ENCODE data around the gene AKAP7. TPM values are rescaled to one million over a fixed set of nuclear protein-coding genes. Genes with fewer than 3 reads are reported as not detected.
A peak's percentile ranks its signal among the peaks of the same experiment; 100 is the strongest.

The AKAP7 gene
- total RNA-seq, 1 experiment from 2014 or later: 3.1 TPM

- RAD21 ChIA-PET (ENCODE audit: low non-redundant PET in 1 of 2, low total read pairs in 2 of 2, uncharacterized antibody in 2 of 2, unreplicated experiment in 2 of 2): no interaction called here
- no peaks in the 10 kb centered on the region for H3K79me2 ChIP-seq (ENCODE audit: insufficient read depth, low read length)
- TF ChIP-seq RAD21 (IDR thresholded peaks at IDR 0.05; ENCODE audit: low read depth) (peak; percentile 9; the same call in 1 of the 2 replicates), SRF (IDR thresholded peaks at IDR 0.05; ENCODE audit: low read depth) (no peak), REST (IDR thresholded peaks at IDR 0.05; ENCODE audit: low read depth) (no peak), SP1 (IDR thresholded peaks at IDR 0.05; ENCODE audit: low read depth) (no peak)
- no peaks in the 10 kb centered on the region for H3K36me3 ChIP-seq (ENCODE audit: control insufficient read depth in 1 of 2, insufficient read depth in 2 of 2, low read length in 2 of 2)
- no peak overlapping the region for H3K4me3 ChIP-seq (replicated peaks in 1 of 2; ENCODE audit: low read depth in 1 of 2, low read length in 2 of 2)
- POLR2A ChIA-PET: no interaction called here
- ATAC-seq (no peak), DNase-seq (ENCODE audit: low read depth, low spot score) (no peak)
- no peaks in the 10 kb centered on the region for H4K20me1 ChIP-seq (ENCODE audit: insufficient read depth)
- H3K9me2 ChIP-seq (ENCODE audit: insufficient read depth): no peaks in the 10 kb centered on the region
- H3K27me3 ChIP-seq (ENCODE audit: insufficient read depth, low read length): no peaks in the 10 kb centered on the region
- BruUV-seq (replicated peaks): no TSS peak
- H3K4me1 ChIP-seq (ENCODE audit: control insufficient read depth in 1 of 2, insufficient read depth in 2 of 2, low read length in 2 of 2): no peaks in the 10 kb centered on the region
- intact Hi-C loops (cut with micrococcal nuclease): no loop called here
- no peak overlapping the region for H3K9ac ChIP-seq (ENCODE audit: low read length)
- no peak overlapping the region for H3K27ac ChIP-seq (ENCODE audit: low read depth, low read length)
- H3K9me3 ChIP-seq (ENCODE audit: control insufficient read depth in 1 of 2, insufficient read depth in 1 of 2, low read depth in 1 of 2, low read length in 2 of 2): no peaks in the 10 kb centered on the region
- H3K4me2 ChIP-seq (ENCODE audit: low read length): no peak overlapping the region
- H2AFZ ChIP-seq (ENCODE audit: low read depth, low read length, poor library complexity, severe bottlenecking): no peak overlapping the region
- CTCF ChIA-PET: no interaction called here
Observed at GRCh38 chr6:131205481-131206244, 70.4 kb downstream of the AKAP7 start.
